Uterus (tissue), 4 donors: ENCODE data around the gene MMP7. TPM values are rescaled to one million over a fixed set of nuclear protein-coding genes. Genes with fewer than 3 reads are reported as not detected.

Experiments
- DNase-seq, 2 donors: peaks; one replicate each; pipeline ENCODE4 v3.0.0-alpha.2; 2019 to 2020
- H3K27ac ChIP-seq, 2 donors: fragments of 200-600 bp; sonication (generic); 1 replicate in 1 of 2; 2 replicates in 1 of 2; pipeline ENCODE4 v1.5.1; 2016 to 2018
- H3K27me3 ChIP-seq, 2 donors: fragments of 200-600 bp; sonication (generic); one replicate each; pipeline ENCODE4 v1.5.1; 2018 to 2019; ENCODE audit warnings: control low read depth in 1 of 2
- H3K36me3 ChIP-seq, 2 donors: fragments of 200-600 bp; sonication (generic); one replicate each; pipeline ENCODE4 v1.5.1; 2019; ENCODE audit warnings: control low read depth in 1 of 2
- H3K4me1 ChIP-seq, 2 donors: fragments of 200-600 bp; sonication (generic); one replicate each; pipeline ENCODE4 v1.5.1; 2018 to 2019; ENCODE audit warnings: control low read depth in 1 of 2
- H3K4me3 ChIP-seq, 2 donors: fragments of 200-600 bp; sonication (generic); 1 replicate in 1 of 2; 2 replicates in 1 of 2; pipeline ENCODE4 v1.5.1; 2018 to 2019; ENCODE audit warnings: mild to moderate bottlenecking in 1 of 2
- H3K9me3 ChIP-seq, 2 donors: fragments of 200-600 bp; sonication (generic); one replicate each; pipeline ENCODE4 v1.5.1; 2019; ENCODE audit warnings: control low read depth in 1 of 2
- POLR2A ChIP-seq, 2 donors: fragments of 450-650 bp; IDR thresholded peaks; one replicate each; pipeline ENCODE4 v1.6.1; 2016; ENCODE audit warnings: antibody characterized with exemption in 2 of 2, mild to moderate bottlenecking in 1 of 2, moderate library complexity in 1 of 2
- intact Hi-C: fragments of 100-400 bp; cut with DNase I; formaldehyde crosslinking; loops from one replicate; pipeline ENCODE4 v1.15.1; 2023; ENCODE audit warnings: low total_unique reads
- total RNA-seq, 4 donors: library from RNA; depleted of rRNA in 3 of 4; stranded (reverse); fragments of >200 nt in 3 of 4; gene quantifications; one replicate each; pipeline versions ENCODE4 v1.1.0 to v1.2.4, GENCODE V29; 2014 to 2023
- TF ChIP-seq, protein P1 (sequence below), 4 experiments: fragments of 200-600 bp in 2 of 4; fragments of 450-650 bp in 2 of 4; sonication (generic) in 2 of 4; IDR thresholded peaks; one replicate each; pipeline ENCODE4 v1.5.1; 2016 to 2019; ENCODE audit warnings: antibody characterized with exemption in 4 of 4, mild to moderate bottlenecking in 2 of 4, moderate library complexity in 1 of 4
- donor health status: DM: yes; HTN: yes; CAD: no.

The MMP7 gene
- total RNA-seq, 4 donors from 2014 or later: 7.2 to 40.5 (median 14.6) TPM

GRCh38 chr11:102528618-102529017 is 1.9 kb downstream of the MMP7 start:
- no peaks in the 10 kb centered on the region for H3K27me3 ChIP-seq
- no peak overlapping the region for H3K4me3 ChIP-seq
- H3K4me1 ChIP-seq: no peaks in the 10 kb centered on the region
- TF ChIP-seq, protein P1, sequence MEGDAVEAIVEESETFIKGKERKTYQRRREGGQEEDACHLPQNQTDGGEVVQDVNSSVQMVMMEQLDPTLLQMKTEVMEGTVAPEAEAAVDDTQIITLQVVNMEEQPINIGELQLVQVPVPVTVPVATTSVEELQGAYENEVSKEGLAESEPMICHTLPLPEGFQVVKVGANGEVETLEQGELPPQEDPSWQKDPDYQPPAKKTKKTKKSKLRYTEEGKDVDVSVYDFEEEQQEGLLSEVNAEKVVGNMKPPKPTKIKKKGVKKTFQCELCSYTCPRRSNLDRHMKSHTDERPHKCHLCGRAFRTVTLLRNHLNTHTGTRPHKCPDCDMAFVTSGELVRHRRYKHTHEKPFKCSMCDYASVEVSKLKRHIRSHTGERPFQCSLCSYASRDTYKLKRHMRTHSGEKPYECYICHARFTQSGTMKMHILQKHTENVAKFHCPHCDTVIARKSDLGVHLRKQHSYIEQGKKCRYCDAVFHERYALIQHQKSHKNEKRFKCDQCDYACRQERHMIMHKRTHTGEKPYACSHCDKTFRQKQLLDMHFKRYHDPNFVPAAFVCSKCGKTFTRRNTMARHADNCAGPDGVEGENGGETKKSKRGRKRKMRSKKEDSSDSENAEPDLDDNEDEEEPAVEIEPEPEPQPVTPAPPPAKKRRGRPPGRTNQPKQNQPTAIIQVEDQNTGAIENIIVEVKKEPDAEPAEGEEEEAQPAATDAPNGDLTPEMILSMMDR (IDR thresholded peaks at IDR 0.05): no peak
- no peak for TF ChIP-seq POLR2A (IDR thresholded peaks at IDR 0.05)
- H3K9me3 ChIP-seq: no peaks in the 10 kb centered on the region
- intact Hi-C loops: no loop called here
- H3K27ac ChIP-seq: no peak overlapping the region
- no peak for DNase-seq
- no peaks in the 10 kb centered on the region for H3K36me3 ChIP-seq

- Histone ChIP-seq H3K36me3 (no peaks in the 10 kb centered on the region), H3K27me3 (no peaks in the 10 kb centered on the region), H3K4me1 (no peaks in the 10 kb centered on the region), H3K9me3 (no peaks in the 10 kb centered on the region), H3K27ac (no peak overlapping the region), H3K4me3 (no peak overlapping the region)
- no peak for DNase-seq
- intact Hi-C loops: no loop called here
- no peak for TF ChIP-seq POLR2A (IDR thresholded peaks at IDR 0.05)
- TF ChIP-seq, protein P1 (IDR thresholded peaks at IDR 0.05): no peak
Observed at GRCh38 chr11:102527684-102528083, 2.9 kb downstream of the MMP7 start.

DNA sequence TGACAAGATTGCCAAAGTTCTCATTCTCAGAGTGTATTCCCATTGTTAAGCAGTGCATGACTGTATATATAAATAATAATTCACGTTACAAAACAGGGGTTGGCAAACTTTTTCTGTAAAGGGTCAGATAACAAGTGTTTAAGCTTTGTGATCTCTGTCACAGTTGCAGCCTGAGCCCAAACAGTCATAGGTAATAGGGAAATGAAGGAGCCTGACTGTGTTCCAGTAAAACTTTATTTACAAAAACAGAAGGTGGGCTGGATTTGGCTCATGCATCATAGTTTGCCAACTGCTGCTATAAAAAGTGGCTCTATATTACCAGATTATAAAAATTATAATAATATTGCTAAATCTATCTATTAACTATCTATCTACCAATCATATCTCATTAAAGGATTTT is 3.5 kb downstream of the MMP7 start:
- H3K27ac ChIP-seq: no peak overlapping the region
- intact Hi-C loops: no loop called here
- TF ChIP-seq, protein P1 (IDR thresholded peaks at IDR 0.05): no peak
- no peak for TF ChIP-seq POLR2A (IDR thresholded peaks at IDR 0.05)

DNA sequence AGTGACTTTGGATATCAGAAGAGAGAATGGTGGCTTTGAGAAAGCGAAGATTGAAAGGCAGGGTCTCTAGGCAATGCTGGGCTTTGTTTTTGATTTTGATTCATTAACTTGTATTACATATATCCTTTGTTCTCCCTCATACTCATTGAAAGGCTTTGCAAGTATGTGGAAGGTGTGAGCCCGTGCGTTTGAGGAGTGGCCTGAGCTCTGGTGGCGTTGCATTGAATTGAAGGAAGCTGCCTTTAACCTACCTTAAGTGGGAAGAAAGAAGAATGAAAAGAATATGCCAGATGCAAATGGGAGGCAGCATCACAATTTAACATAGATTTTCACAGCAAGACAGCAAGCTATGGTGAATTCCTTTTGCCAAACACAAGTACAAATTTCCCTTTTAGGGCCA is 6.7 kb downstream of the MMP7 start:
- intact Hi-C loops: no loop called here
- no peaks in the 10 kb centered on the region for H3K4me1 ChIP-seq
- DNase-seq: no peak
- no peak overlapping the region for H3K27ac ChIP-seq
- H3K9me3 ChIP-seq: no peaks in the 10 kb centered on the region
- H3K4me3 ChIP-seq: no peak overlapping the region
- no peaks in the 10 kb centered on the region for H3K27me3 ChIP-seq
- no peaks in the 10 kb centered on the region for H3K36me3 ChIP-seq
- TF ChIP-seq, protein P1 (IDR thresholded peaks at IDR 0.05): no peak
- no peak for TF ChIP-seq POLR2A (IDR thresholded peaks at IDR 0.05)

More for the DNA sequence above, 3.5 kb downstream of the MMP7 start:
- Histone ChIP-seq H3K4me1 (no peaks in the 10 kb centered on the region), H3K9me3 (no peaks in the 10 kb centered on the region), H3K4me3 (no peak overlapping the region), H3K27me3 (no peaks in the 10 kb centered on the region), H3K36me3 (no peaks in the 10 kb centered on the region)
- DNase-seq: no peak

DNA sequence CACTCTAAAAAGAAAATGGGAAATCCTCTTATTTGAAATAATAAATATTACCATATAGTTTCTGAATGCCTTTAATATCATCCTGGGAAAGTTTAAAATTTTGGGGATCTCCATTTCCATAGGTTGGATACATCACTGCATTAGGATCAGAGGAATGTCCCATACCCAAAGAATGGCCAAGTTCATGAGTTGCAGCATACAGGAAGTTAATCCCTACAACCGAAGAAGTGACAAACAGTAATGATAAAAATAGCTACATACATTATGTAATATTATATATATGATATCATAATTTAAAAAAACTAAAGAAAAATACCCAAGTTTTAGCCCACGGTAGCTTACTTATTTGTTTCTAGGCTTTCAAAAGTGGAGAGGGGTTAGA is 7.4 kb downstream of the MMP7 start:
- TF ChIP-seq, protein P1 (IDR thresholded peaks at IDR 0.05): no peak
- no peak for TF ChIP-seq POLR2A (IDR thresholded peaks at IDR 0.05)
- Histone ChIP-seq H3K4me3 (no peak overlapping the region), H3K4me1 (no peaks in the 10 kb centered on the region), H3K36me3 (no peaks in the 10 kb centered on the region), H3K9me3 (no peaks in the 10 kb centered on the region), H3K27ac (no peak overlapping the region), H3K27me3 (no peaks in the 10 kb centered on the region)
- intact Hi-C loops: no loop called here
- no peak for DNase-seq
